HG03571 (cell line): ENCODE data around the gene FABP7.
A peak's percentile ranks its signal among the peaks of the same experiment; 100 is the strongest.

Experiments
- ATAC-seq: cut with Tn5 transposase; IDR thresholded peaks from one replicate; pipeline ENCODE4 v1.9.1; 2021; ENCODE audit not compliant: unreplicated experiment

FABP7 gene

GRCh38 chr6:122755901-122756300 is 23.6 kb upstream of the FABP7 start:
- no peak for ATAC-seq

GRCh38 chr6:122758927-122759334 is 20.6 kb upstream of the FABP7 start:
- ATAC-seq, result peak; percentile 84

GRCh38 chr6:122760330-122760729 is 19.2 kb upstream of the FABP7 start:
- no peak for ATAC-seq

- no peak for ATAC-seq
Observed at GRCh38 chr6:122766256-122766655, 13.3 kb upstream of the FABP7 start.

- no peak for ATAC-seq
Observed at GRCh38 chr6:122770835-122771601, 8.5 kb upstream of the FABP7 start.

- no peak for ATAC-seq
Observed at GRCh38 chr6:122772724-122773415, 6.6 kb upstream of the FABP7 start.

GRCh38 chr6:122775975-122776374 is 3.5 kb upstream of the FABP7 start:
- no peak for ATAC-seq

GRCh38 chr6:122778302-122778701 is 1.2 kb upstream of the FABP7 start:
- no peak for ATAC-seq

GRCh38 chr6:122778985-122779661 is 393 bp upstream of the FABP7 start:
- no peak for ATAC-seq

GRCh38 chr6:122780114-122780513 is 598 bp downstream of the FABP7 start:
- no peak for ATAC-seq

GRCh38 chr6:122781716-122782115 is 2.2 kb downstream of the FABP7 start:
- no peak for ATAC-seq

GRCh38 chr6:122783401-122783800 is 3.9 kb downstream of the FABP7 start:
- ATAC-seq, result no peak

- ATAC-seq, result no peak
Observed at GRCh38 chr6:122785891-122786290, 6.4 kb downstream of the FABP7 start.

- ATAC-seq, result no peak
Observed at GRCh38 chr6:122787721-122788120, 8.2 kb downstream of the FABP7 start.

GRCh38 chr6:122788208-122788607 is 8.7 kb downstream of the FABP7 start:
- ATAC-seq, result no peak

- no peak for ATAC-seq
Observed at GRCh38 chr6:122788663-122789181, 9.2 kb downstream of the FABP7 start.

GRCh38 chr6:122789182-122790027 is 9.9 kb downstream of the FABP7 start, which contains the start of gene SMPDL3A:
Gene SMPDL3A (plus strand): TSS chr6:122789258. CDS start chr6:122789347, 89 bp downstream.
- ATAC-seq, result peak; percentile 53

GRCh38 chr6:122790028-122790422 is 10.5 kb downstream of the FABP7 start:
- no peak for ATAC-seq

- no peak for ATAC-seq
Observed at GRCh38 chr6:122790423-122791309, 11.2 kb downstream of the FABP7 start.

- ATAC-seq, result no peak
Observed at GRCh38 chr6:122791310-122791679, 11.8 kb downstream of the FABP7 start.
